HepG2 (cell line): ENCODE results near the gene DISP2. TPM values are rescaled to one million over a fixed set of nuclear protein-coding genes. Genes with fewer than 3 reads are reported as not detected.

Source experiments
- ATF7-NPFF ChIP-seq: sonication (generic); formaldehyde crosslinking; IDR thresholded peaks from 2 replicates; pipeline ENCODE4 v1.8.1; 2023; ENCODE audit warnings: mild to moderate bottlenecking, low read depth, missing genetic modification reagents, moderate library complexity
- CC2D1A ChIP-seq: sonication (generic); formaldehyde crosslinking; IDR thresholded peaks from 2 replicates; pipeline ENCODE4 v1.8.1; 2023; ENCODE audit warnings: mild to moderate bottlenecking, missing genetic modification reagents
- DMAP1 ChIP-seq: IDR thresholded peaks from 2 replicates; pipeline ENCODE4 v1.6.1; 2016
- FOXA1 ChIP-seq, 2 experiments: fragments of 450-650 bp in 1 of 2; sonication (generic) in 1 of 2; formaldehyde crosslinking in 1 of 2; IDR thresholded peaks; 2 replicates each; pipeline versions ENCODE4 v1.4.0 to v1.6.1; 2016 to 2020; ENCODE audit warnings: missing genetic modification reagents in 1 of 2
- FOXC1 ChIP-seq: sonication (generic); formaldehyde crosslinking; IDR thresholded peaks from 2 replicates; pipeline ENCODE4 v1.8.0; 2022; ENCODE audit warnings: mild to moderate bottlenecking, missing genetic modification reagents, borderline replicate concordance
- FOXK1 ChIP-seq: sonication (generic); formaldehyde crosslinking; IDR thresholded peaks from 2 replicates; pipeline ENCODE4 v1.4.0; 2020; ENCODE audit warnings: low read depth, missing genetic modification reagents, borderline replicate concordance
- FOXK2 ChIP-seq: fragments of 450-650 bp; IDR thresholded peaks from 2 replicates; pipeline ENCODE4 v1.6.1; 2016
- HOXA3 ChIP-seq: sonication (generic); formaldehyde crosslinking; IDR thresholded peaks from 2 replicates; pipeline ENCODE4 v1.5.0; 2020; ENCODE audit warnings: missing genetic modification reagents
- KLF13 ChIP-seq: sonication (generic); formaldehyde crosslinking; IDR thresholded peaks from 2 replicates; pipeline ENCODE4 v1.4.0; 2020; ENCODE audit warnings: mild to moderate bottlenecking, missing genetic modification reagents
- KLF9 ChIP-seq: IDR thresholded peaks from 2 replicates; pipeline ENCODE4 v1.6.1; 2016; ENCODE audit warnings: low read depth
- NFRKB ChIP-seq: fragments of 450-650 bp; IDR thresholded peaks from 2 replicates; pipeline ENCODE4 v1.6.1; 2017
- PHF21A ChIP-seq: sonication (generic); formaldehyde crosslinking; IDR thresholded peaks from 2 replicates; pipeline ENCODE4 v1.5.0; 2020; ENCODE audit warnings: mild to moderate bottlenecking, missing genetic modification reagents
- RFX1 ChIP-seq: fragments of 450-650 bp; IDR thresholded peaks from 2 replicates; pipeline ENCODE4 v1.6.1; 2017
- RFXAP ChIP-seq: sonication (generic); formaldehyde crosslinking; IDR thresholded peaks from 2 replicates; pipeline ENCODE4 v1.4.0; 2020; ENCODE audit warnings: missing genetic modification reagents, borderline replicate concordance
- SP2 ChIP-seq: sonication (generic); formaldehyde crosslinking; IDR thresholded peaks from 2 replicates; pipeline ENCODE4 v1.5.1; 2020; ENCODE audit warnings: mild to moderate bottlenecking, missing genetic modification reagents
- SSRP1 ChIP-seq: IDR thresholded peaks from 2 replicates; pipeline ENCODE4 v1.6.1; 2016; ENCODE audit warnings: control low read depth
- THAP11 ChIP-seq: IDR thresholded peaks from 2 replicates; pipeline ENCODE4 v1.6.1; 2016; ENCODE audit warnings: missing biosample characterization, missing genetic modification reagents
- TMF1 ChIP-seq: sonication (generic); formaldehyde crosslinking; IDR thresholded peaks from 2 replicates; pipeline ENCODE4 v1.8.1; 2022; ENCODE audit warnings: low read depth, missing genetic modification reagents
- TSC22D2 ChIP-seq: sonication (generic); formaldehyde crosslinking; IDR thresholded peaks from 2 replicates; pipeline ENCODE4 v1.5.1; 2020; ENCODE audit warnings: missing genetic modification reagents, mild to moderate bottlenecking, borderline replicate concordance
- ZBTB3 ChIP-seq: sonication (generic); formaldehyde crosslinking; IDR thresholded peaks from 2 replicates; pipeline ENCODE4 v1.4.0; 2020; ENCODE audit warnings: low read depth, mild to moderate bottlenecking, moderate library complexity, missing genetic modification reagents, borderline replicate concordance
- ZFAT ChIP-seq: sonication (generic); formaldehyde crosslinking; conservative IDR thresholded peaks from 2 replicates; pipeline ENCODE4 v1.8.1; 2023; ENCODE audit warnings: missing genetic modification reagents, inconsistent platforms
- ZNF124 ChIP-seq: sonication (generic); formaldehyde crosslinking; IDR thresholded peaks from 2 replicates; pipeline ENCODE4 v1.4.0; 2020; ENCODE audit warnings: missing genetic modification reagents
- ZNF235 ChIP-seq: sonication (generic); formaldehyde crosslinking; IDR thresholded peaks from 2 replicates; pipeline ENCODE4 v1.8.1; 2023; ENCODE audit warnings: mild to moderate bottlenecking, missing genetic modification reagents, borderline replicate concordance
- ZNF317 ChIP-seq: sonication (generic); formaldehyde crosslinking; IDR thresholded peaks from 2 replicates; pipeline ENCODE4 v1.5.0; 2020; ENCODE audit warnings: mild to moderate bottlenecking, missing genetic modification reagents
- ZNF329 ChIP-seq: sonication (generic); formaldehyde crosslinking; IDR thresholded peaks from 2 replicates; pipeline ENCODE4 v1.9.0; 2021; ENCODE audit warnings: low read depth, mild to moderate bottlenecking, missing genetic modification reagents
- ZNF350 ChIP-seq: sonication (generic); formaldehyde crosslinking; IDR thresholded peaks from 2 replicates; pipeline ENCODE4 v1.4.0; 2020; ENCODE audit warnings: mild to moderate bottlenecking, low read depth, missing genetic modification reagents, borderline replicate concordance
- ZNF660 ChIP-seq: sonication (generic); formaldehyde crosslinking; IDR thresholded peaks from 2 replicates; pipeline ENCODE4 v1.5.1; 2020; ENCODE audit warnings: mild to moderate bottlenecking, low read depth, missing genetic modification reagents, borderline replicate concordance
- ZSCAN30 ChIP-seq: sonication (generic); formaldehyde crosslinking; IDR thresholded peaks from 2 replicates; pipeline ENCODE4 v1.5.0; 2020; ENCODE audit warnings: mild to moderate bottlenecking, missing genetic modification reagents
- polyA plus RNA-seq, 8 experiments: library from polyadenylated mRNA; depleted of rRNA in 3 of 8; stranded (reverse) in 7 of 8; unstranded in 1 of 8; fragments of >200 nt; fragmentation: Illumina TruSeq in 4 of 8; extraction: Trizol in 4 of 8; gene quantifications; 2 replicates each; pipeline versions ENCODE4 v1.2.1 to v1.2.3, GENCODE V29; 2011 to 2016; ENCODE audit warnings: low read depth in 4 of 8, missing spikeins in 1 of 8, mixed read lengths in 1 of 8; ENCODE audit not compliant: insufficient read depth in 1 of 8
- total RNA-seq, 5 experiments: library from RNA; depleted of rRNA; stranded (reverse); fragments of >200 nt; fragmentation: Illumina TruSeq; extraction: Trizol; gene quantifications; 2 replicates each; pipeline ENCODE4 v1.2.3, GENCODE V29; 2016; ENCODE audit warnings: low read depth in 1 of 5
- TF ChIP-seq, protein P1 (sequence below): IDR thresholded peaks from 2 replicates; pipeline ENCODE4 v1.6.1; 2018; ENCODE audit warnings: missing genetic modification reagents
- TF ChIP-seq, protein P2 (sequence below): IDR thresholded peaks from 2 replicates; pipeline ENCODE4 v1.6.1; 2016; ENCODE audit warnings: low read depth, control low read depth
- TF ChIP-seq, protein P3 (sequence below), 2 experiments: fragments of 450-650 bp in 1 of 2; sonication (generic) in 1 of 2; formaldehyde crosslinking; IDR thresholded peaks; 2 replicates each; pipeline versions ENCODE4 v1.5.0 to v1.8.0; 2020 to 2022; ENCODE audit warnings: mild to moderate bottlenecking in 1 of 2, missing genetic modification reagents in 1 of 2

Gene DISP2
- total and polyA plus RNA-seq, 2 of the 13 experiments (the other 11 are each of a cell fraction or from before 2014, with no cell fraction given), result 0.09 to 0.32 TPM

DNA sequence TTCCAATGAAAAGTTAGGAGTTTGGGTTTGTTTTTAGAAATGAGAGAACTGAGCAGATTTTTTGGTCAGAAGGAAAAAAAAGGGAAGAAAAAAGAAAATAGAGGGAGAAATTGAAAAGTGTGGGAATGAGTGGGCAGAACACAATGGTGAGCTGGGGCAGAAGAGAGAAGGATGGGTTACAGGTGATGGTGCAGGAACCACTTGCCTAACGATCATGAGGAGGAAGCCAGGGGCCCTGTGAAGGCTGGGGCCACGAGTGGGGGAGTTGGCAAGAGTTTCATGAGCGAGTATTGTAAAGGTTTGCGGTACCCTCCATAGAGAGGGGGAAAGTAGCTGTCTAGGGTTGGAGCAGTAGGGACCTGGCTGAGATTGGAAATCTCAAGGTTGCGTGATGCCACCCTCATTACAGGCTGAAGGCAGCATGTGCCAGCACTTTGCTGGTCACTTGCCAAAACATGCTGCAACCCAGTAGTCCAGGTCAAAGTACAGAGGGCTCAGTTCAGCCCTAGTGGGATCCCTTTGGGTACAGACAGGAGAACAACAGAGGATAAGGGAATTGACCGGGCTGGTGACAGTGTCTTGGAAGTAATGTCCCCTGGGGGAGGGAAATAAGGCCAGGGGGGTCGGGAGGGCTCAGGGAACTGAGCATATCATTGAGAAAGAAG is 54.2 kb downstream of the DISP2 start (continued):
- TF ChIP-seq, protein P1, sequence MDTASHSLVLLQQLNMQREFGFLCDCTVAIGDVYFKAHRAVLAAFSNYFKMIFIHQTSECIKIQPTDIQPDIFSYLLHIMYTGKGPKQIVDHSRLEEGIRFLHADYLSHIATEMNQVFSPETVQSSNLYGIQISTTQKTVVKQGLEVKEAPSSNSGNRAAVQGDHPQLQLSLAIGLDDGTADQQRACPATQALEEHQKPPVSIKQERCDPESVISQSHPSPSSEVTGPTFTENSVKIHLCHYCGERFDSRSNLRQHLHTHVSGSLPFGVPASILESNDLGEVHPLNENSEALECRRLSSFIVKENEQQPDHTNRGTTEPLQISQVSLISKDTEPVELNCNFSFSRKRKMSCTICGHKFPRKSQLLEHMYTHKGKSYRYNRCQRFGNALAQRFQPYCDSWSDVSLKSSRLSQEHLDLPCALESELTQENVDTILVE (CRISPR knock-in tag), result no peak
- TF ChIP-seq ATF7-NPFF (CRISPR knock-in tag) (no peak), ZNF317 (no peak), KLF13 (no peak), SP2 (CRISPR knock-in tag) (no peak), HOXA3 (CRISPR knock-in tag) (no peak), ZNF350 (CRISPR knock-in tag) (no peak), TMF1 (CRISPR knock-in tag) (no peak), DMAP1 (CRISPR knock-in tag) (0 out of 2 replicates have a peak, but pooled peaks have one; percentile 29), FOXA1 (IDR thresholded peaks at IDR 0.05) (no peak), FOXA1 (CRISPR knock-in tag; IDR thresholded peaks at IDR 0.05) (no peak), FOXC1 (CRISPR knock-in tag) (no peak), FOXK2 (no peak), ZNF329 (CRISPR knock-in tag) (no peak), TSC22D2 (no peak), PHF21A (CRISPR knock-in tag) (no peak), FOXK1 (CRISPR knock-in tag) (peak; percentile 21; the same call in 1 of the 2 replicates), ZBTB3 (CRISPR knock-in tag) (no peak), KLF9 (no peak), ZNF235 (CRISPR knock-in tag) (no peak), THAP11 (peak; percentile 47; the same call in 1 of the 2 replicates), SSRP1 (CRISPR knock-in tag) (no peak), ZNF124 (CRISPR knock-in tag) (no peak), ZFAT (CRISPR knock-in tag) (no peak), CC2D1A (CRISPR knock-in tag) (no peak), NFRKB (no peak), RFXAP (CRISPR knock-in tag) (no peak), RFX1 (no peak), ZNF660 (no peak), ZSCAN30 (CRISPR knock-in tag) (no peak)
- TF ChIP-seq, protein P2, sequence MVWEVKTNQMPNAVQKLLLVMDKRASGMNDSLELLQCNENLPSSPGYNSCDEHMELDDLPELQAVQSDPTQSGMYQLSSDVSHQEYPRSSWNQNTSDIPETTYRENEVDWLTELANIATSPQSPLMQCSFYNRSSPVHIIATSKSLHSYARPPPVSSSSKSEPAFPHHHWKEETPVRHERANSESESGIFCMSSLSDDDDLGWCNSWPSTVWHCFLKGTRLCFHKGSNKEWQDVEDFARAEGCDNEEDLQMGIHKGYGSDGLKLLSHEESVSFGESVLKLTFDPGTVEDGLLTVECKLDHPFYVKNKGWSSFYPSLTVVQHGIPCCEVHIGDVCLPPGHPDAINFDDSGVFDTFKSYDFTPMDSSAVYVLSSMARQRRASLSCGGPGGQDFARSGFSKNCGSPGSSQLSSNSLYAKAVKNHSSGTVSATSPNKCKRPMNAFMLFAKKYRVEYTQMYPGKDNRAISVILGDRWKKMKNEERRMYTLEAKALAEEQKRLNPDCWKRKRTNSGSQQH (CRISPR knock-in tag), result 0 out of 2 replicates have a peak, but pooled peaks have one; percentile 57
- TF ChIP-seq, protein P3, sequence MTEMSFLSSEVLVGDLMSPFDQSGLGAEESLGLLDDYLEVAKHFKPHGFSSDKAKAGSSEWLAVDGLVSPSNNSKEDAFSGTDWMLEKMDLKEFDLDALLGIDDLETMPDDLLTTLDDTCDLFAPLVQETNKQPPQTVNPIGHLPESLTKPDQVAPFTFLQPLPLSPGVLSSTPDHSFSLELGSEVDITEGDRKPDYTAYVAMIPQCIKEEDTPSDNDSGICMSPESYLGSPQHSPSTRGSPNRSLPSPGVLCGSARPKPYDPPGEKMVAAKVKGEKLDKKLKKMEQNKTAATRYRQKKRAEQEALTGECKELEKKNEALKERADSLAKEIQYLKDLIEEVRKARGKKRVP (CRISPR knock-in tag; IDR thresholded peaks at IDR 0.05), result peak in 1 of 2 experiments; percentile 76; a peak in 2 of 4 replicates
